ENCODE measurements around the gene FBXW7. TPM values are rescaled to one million over a fixed set of nuclear protein-coding genes. Genes with fewer than 3 reads are reported as not detected.

Gene FBXW7
- total and polyA plus RNA-seq, 4 donors: 7.6 to 82.1 (median 20.6) TPM

GRCh38 chr4:152283801-152284470, 252.0 kb downstream of the FBXW7 start:
- Histone ChIP-seq H3K27me3 (ENCODE audit: control insufficient read depth in 3 of 3, insufficient read depth in 3 of 3, low read length in 2 of 3) (no peaks in the 10 kb centered on the region), H3K4me1 (ENCODE audit: control insufficient read depth in 5 of 5, insufficient read depth in 5 of 5, low read length in 5 of 5) (peaks cover 0 to 8% (median 0%) of the 10 kb centered on the region in 5 donors), H3K9ac (ENCODE audit: insufficient read depth in 1 of 2, low read length in 2 of 2) (no peak overlapping the region), H3K4me3 (no peak overlapping the region), H3K27ac (ENCODE audit: low read depth in 1 of 2, low read length in 1 of 2) (no peak overlapping the region), H3K9me3 (ENCODE audit: control insufficient read depth in 4 of 4, insufficient read depth in 3 of 4, low read length in 3 of 4) (peaks cover 0 to 3% (median 0%) of the 10 kb centered on the region in 4 donors), H3K36me3 (ENCODE audit: control insufficient read depth in 4 of 4, insufficient read depth in 4 of 4, low read length in 4 of 4) (no peaks in the 10 kb centered on the region)
- 93 to 96% methylated on average over 2 of the region's 2 CpGs for WGBS, 2 donors
- DNase-seq (no peak), ATAC-seq (ENCODE audit: insufficient read depth, low FRiP score) (no peak)
- no peak for TF ChIP-seq CTCF (IDR thresholded peaks at IDR 0.05; ENCODE audit: control extremely low read depth, extremely low read depth)

- ATAC-seq (ENCODE audit: insufficient read depth, low FRiP score) (no peak), DNase-seq (no peak)
- Histone ChIP-seq H3K4me1 (ENCODE audit: control insufficient read depth in 5 of 5, insufficient read depth in 5 of 5, low read length in 5 of 5) (peaks cover 0 to 17% (median 0%) of the 10 kb centered on the region in 5 donors), H3K9me3 (ENCODE audit: control insufficient read depth in 4 of 4, insufficient read depth in 3 of 4, low read length in 3 of 4) (peaks cover 0 to 3% (median 0%) of the 10 kb centered on the region in 4 donors), H3K27me3 (ENCODE audit: control insufficient read depth in 3 of 3, insufficient read depth in 3 of 3, low read length in 2 of 3) (no peaks in the 10 kb centered on the region), H3K27ac (ENCODE audit: low read depth in 1 of 2, low read length in 1 of 2) (no peak overlapping the region), H3K4me3 (no peak overlapping the region), H3K9ac (ENCODE audit: insufficient read depth in 1 of 2, low read length in 2 of 2) (no peak overlapping the region), H3K36me3 (ENCODE audit: control insufficient read depth in 4 of 4, insufficient read depth in 4 of 4, low read length in 4 of 4) (no peaks in the 10 kb centered on the region)
- no peak for TF ChIP-seq CTCF (IDR thresholded peaks at IDR 0.05; ENCODE audit: control extremely low read depth, extremely low read depth)
- WGBS, 2 donors: 66 to 71% methylated on average over 6 of the region's 6 CpGs
Observed at GRCh38 chr4:152281822-152282221, 254.1 kb downstream of the FBXW7 start.

- Histone ChIP-seq H3K36me3 (ENCODE audit: control insufficient read depth in 4 of 4, insufficient read depth in 4 of 4, low read length in 4 of 4) (no peaks in the 10 kb centered on the region), H3K27me3 (ENCODE audit: control insufficient read depth in 3 of 3, insufficient read depth in 3 of 3, low read length in 2 of 3) (no peaks in the 10 kb centered on the region), H3K4me1 (ENCODE audit: control insufficient read depth in 5 of 5, insufficient read depth in 5 of 5, low read length in 5 of 5) (peaks cover 0 to 17% (median 0%) of the 10 kb centered on the region in 5 donors), H3K9ac (ENCODE audit: insufficient read depth in 1 of 2, low read length in 2 of 2) (no peak overlapping the region), H3K27ac (ENCODE audit: low read depth in 1 of 2, low read length in 1 of 2) (no peak overlapping the region), H3K4me3 (no peak overlapping the region), H3K9me3 (ENCODE audit: control insufficient read depth in 4 of 4, insufficient read depth in 3 of 4, low read length in 3 of 4) (peaks cover 0 to 3% (median 0%) of the 10 kb centered on the region in 4 donors)
- no peak for ATAC-seq (ENCODE audit: insufficient read depth, low FRiP score)
- no peak for TF ChIP-seq CTCF (IDR thresholded peaks at IDR 0.05; ENCODE audit: control extremely low read depth, extremely low read depth)
- no peak for DNase-seq
- whole genome bisulfite sequencing, 2 donors: 95 to 96% methylated on average over 2 of the region's 2 CpGs
Observed at GRCh38 chr4:152281211-152281610, 254.7 kb downstream of the FBXW7 start.

- ATAC-seq (ENCODE audit: insufficient read depth, low FRiP score): no peak
- Histone ChIP-seq H3K9me3 (ENCODE audit: control insufficient read depth in 4 of 4, insufficient read depth in 3 of 4, low read length in 3 of 4) (peaks cover 0 to 3% (median 0%) of the 10 kb centered on the region in 4 donors), H3K4me1 (ENCODE audit: control insufficient read depth in 5 of 5, insufficient read depth in 5 of 5, low read length in 5 of 5) (peaks cover 0 to 17% (median 0%) of the 10 kb centered on the region in 5 donors), H3K27me3 (ENCODE audit: control insufficient read depth in 3 of 3, insufficient read depth in 3 of 3, low read length in 2 of 3) (no peaks in the 10 kb centered on the region), H3K4me3 (no peak overlapping the region), H3K9ac (ENCODE audit: insufficient read depth in 1 of 2, low read length in 2 of 2) (no peak overlapping the region), H3K27ac (ENCODE audit: low read depth in 1 of 2, low read length in 1 of 2) (no peak overlapping the region), H3K36me3 (ENCODE audit: control insufficient read depth in 4 of 4, insufficient read depth in 4 of 4, low read length in 4 of 4) (no peaks in the 10 kb centered on the region)
- no peak for DNase-seq
- no peak for TF ChIP-seq CTCF (IDR thresholded peaks at IDR 0.05; ENCODE audit: control extremely low read depth, extremely low read depth)
- WGBS, 2 donors: 90 to 91% methylated on average over 8 of the region's 8 CpGs
Observed at GRCh38 chr4:152279234-152279566, 256.7 kb downstream of the FBXW7 start.

All from lung (tissue), 12 donors.